Fibroblast of skin of right quadriceps (primary cell): ENCODE results near the gene CD109.
"Not testable (repeated sequence)": the region's sequence is repeated elsewhere in the genome, so short reads cannot be mapped to it uniquely, and the experiment has no call there.

Experiments used
- DNase-seq: peaks from one replicate; pipeline ENCODE4 v3.0.0-alpha.2; 2013

CD109 gene

GRCh38 chr6:73796881-73797280 lies 100.9 kb downstream of the CD109 start:
- no peak for DNase-seq

- DNase-seq = peak; percentile 13
Observed at GRCh38 chr6:73797861-73798260, 101.9 kb downstream of the CD109 start.

GRCh38 chr6:73798592-73798991 lies 102.6 kb downstream of the CD109 start:
- DNase-seq = peak; percentile 90

- peak; percentile 6 for DNase-seq
Observed at GRCh38 chr6:73800997-73801396, 105.0 kb downstream of the CD109 start.

- peak; percentile 14 for DNase-seq
Observed at GRCh38 chr6:73801652-73802268, 105.8 kb downstream of the CD109 start.

- DNase-seq = peak; percentile 56
Observed at GRCh38 chr6:73802366-73802765, 106.4 kb downstream of the CD109 start.

GRCh38 chr6:73803562-73804241 lies 107.7 kb downstream of the CD109 start:
- peak; percentile 97 for DNase-seq

GRCh38 chr6:73805221-73805620 lies 109.2 kb downstream of the CD109 start:
- DNase-seq = not testable (repeated sequence)

GRCh38 chr6:73805982-73806381 lies 110.0 kb downstream of the CD109 start:
- not testable (repeated sequence) for DNase-seq

- DNase-seq = no peak
Observed at GRCh38 chr6:73811706-73812105, 115.7 kb downstream of the CD109 start.

GRCh38 chr6:73817253-73817652 lies 121.2 kb downstream of the CD109 start:
- no peak for DNase-seq

- no peak for DNase-seq
Observed at GRCh38 chr6:73823046-73823735, 127.2 kb downstream of the CD109 start.

GRCh38 chr6:73823832-73824231 lies 127.8 kb downstream of the CD109 start:
- DNase-seq = no peak

- DNase-seq = no peak
Observed at GRCh38 chr6:73826571-73826970, 130.6 kb downstream of the CD109 start.

- no peak for DNase-seq
Observed at GRCh38 chr6:73830119-73830518, 134.1 kb downstream of the CD109 start.

- peak; percentile 34 for DNase-seq
Observed at GRCh38 chr6:73832313-73832712, 136.3 kb downstream of the CD109 start.

GRCh38 chr6:73844696-73845095 lies 148.7 kb downstream of the CD109 start:
- DNase-seq = not testable (repeated sequence)

- DNase-seq = not testable (repeated sequence)
Observed at GRCh38 chr6:73851048-73851447, 155.0 kb downstream of the CD109 start.

- DNase-seq = peak; percentile 67
Observed at GRCh38 chr6:73854998-73855718, 159.2 kb downstream of the CD109 start.

GRCh38 chr6:73857341-73857890 lies 161.4 kb downstream of the CD109 start:
- no peak for DNase-seq

- DNase-seq = no peak
Observed at GRCh38 chr6:73858376-73858775, 162.4 kb downstream of the CD109 start.

GRCh38 chr6:73860303-73860702 lies 164.3 kb downstream of the CD109 start:
- DNase-seq = no peak

GRCh38 chr6:73866305-73866704 lies 170.3 kb downstream of the CD109 start:
- DNase-seq = no peak
